Breast epithelium (tissue), 4 donors: ENCODE data around the gene PASK. TPM values are rescaled to one million over a fixed set of nuclear protein-coding genes. Genes with fewer than 3 reads are reported as not detected.

Experiments used
- DNase-seq, 2 donors: peaks; one replicate each; pipeline ENCODE4 v3.0.0-alpha.2; 2019; ENCODE audit warnings: low spot score in 2 of 2
- H3K27ac ChIP-seq, 2 donors: fragments of 200-600 bp; sonication (generic) in 1 of 2; one replicate each; pipeline ENCODE4 v1.5.1; 2016 to 2019; ENCODE audit warnings: mild to moderate bottlenecking in 1 of 2
- H3K27me3 ChIP-seq, 2 donors: fragments of 200-600 bp; sonication (generic) in 1 of 2; one replicate each; pipeline versions ENCODE4 v1.5.1 to v1.6.0; 2017 to 2019; ENCODE audit warnings: control low read depth in 1 of 2, mild to moderate bottlenecking in 1 of 2
- H3K36me3 ChIP-seq: fragments of 200-600 bp; one replicate; pipeline ENCODE4 v1.5.1; 2019
- H3K4me1 ChIP-seq, 2 donors: fragments of 200-600 bp; sonication (generic); one replicate each; pipeline ENCODE4 v1.5.1; 2016 to 2019; ENCODE audit warnings: control low read depth in 1 of 2
- H3K4me3 ChIP-seq, 3 donors: fragments of 200-600 bp; sonication (generic); 1 replicate in 2 of 3; 2 replicates in 1 of 3; pipeline ENCODE4 v1.5.1; 2016 to 2019; ENCODE audit warnings: mild to moderate bottlenecking in 3 of 3, moderate library complexity in 2 of 3
- H3K9me3 ChIP-seq, 2 donors: fragments of 200-600 bp; sonication (generic) in 1 of 2; one replicate each; pipeline ENCODE4 v1.5.1; 2016 to 2019; ENCODE audit warnings: control low read depth in 1 of 2
- POLR2A ChIP-seq: fragments of 450-650 bp; IDR thresholded peaks from one replicate; pipeline ENCODE4 v1.6.1; 2016; ENCODE audit warnings: antibody characterized with exemption, mild to moderate bottlenecking, moderate library complexity
- POLR2AphosphoS5 ChIP-seq, 3 donors: sonication (generic); formaldehyde crosslinking; IDR thresholded peaks; one replicate each; pipeline ENCODE4 v1.6.1; 2017; ENCODE audit warnings: antibody characterized with exemption in 3 of 3
- intact Hi-C: fragments of 100-400 bp; cut with DNase I; formaldehyde crosslinking; loops from one replicate; pipeline ENCODE4 v1.15.1; 2023; ENCODE audit warnings: low total_unique reads
- total RNA-seq, 3 donors: library from RNA; depleted of rRNA; stranded (reverse); fragments of >200 nt; gene quantifications; one replicate each; pipeline ENCODE4 v1.1.0, GENCODE V29; 2016
- TF ChIP-seq, protein P1 (sequence below), 3 donors: fragments of 450-650 bp; IDR thresholded peaks; one replicate each; pipeline ENCODE4 v1.5.1; 2016 to 2017; ENCODE audit warnings: antibody characterized with exemption in 3 of 3, mild to moderate bottlenecking in 3 of 3, moderate library complexity in 3 of 3

PASK gene
- total RNA-seq, 3 donors from 2014 or later, result 4.3 to 7.3 (median 6.6) TPM

DNA sequence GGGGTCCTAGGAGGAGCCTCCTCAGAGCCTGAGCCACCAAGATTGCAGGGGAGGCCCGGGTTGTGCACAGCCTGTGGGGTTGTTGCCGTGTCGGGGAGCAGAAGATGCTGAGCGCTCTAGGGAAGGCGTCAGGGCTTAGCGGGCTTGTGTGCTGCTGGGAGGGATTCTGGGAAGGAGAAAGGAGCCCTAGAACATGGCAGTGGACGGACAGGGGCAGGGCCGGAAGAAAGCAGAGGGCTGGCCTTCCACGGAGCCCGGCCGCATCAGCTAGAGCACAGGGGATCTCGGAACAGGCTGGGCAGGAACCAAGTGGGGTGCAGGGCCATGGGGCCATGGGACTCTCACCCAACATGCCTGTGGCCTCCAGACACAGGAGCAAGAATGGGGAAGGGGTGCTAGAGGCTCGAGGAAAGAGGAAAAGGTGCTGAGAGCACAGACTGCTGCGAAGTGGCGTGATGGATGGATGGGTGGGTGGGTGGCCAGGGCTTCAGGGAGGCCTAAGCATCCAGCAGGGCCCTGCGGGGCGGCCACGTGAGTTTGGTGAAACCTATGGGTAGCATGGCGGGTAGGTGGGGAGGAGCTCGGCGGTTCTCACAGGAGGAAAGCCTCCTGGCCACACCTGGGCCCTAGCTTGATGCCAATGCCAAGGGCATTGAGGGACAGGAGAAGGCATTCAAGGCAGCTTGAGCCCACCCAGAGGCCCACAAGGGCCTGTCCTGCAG is 82.9 kb downstream of the PASK start:
- Histone ChIP-seq H3K4me3 (no peak overlapping the region), H3K27me3 (no peaks in the 10 kb centered on the region), H3K27ac (no peak overlapping the region), H3K9me3 (no peaks in the 10 kb centered on the region), H3K36me3 (no peaks in the 10 kb centered on the region), H3K4me1 (peaks cover 0 to 8% of the 10 kb centered on the region in 2 donors)
- TF ChIP-seq POLR2AphosphoS5 (IDR thresholded peaks at IDR 0.05), result no peak
- TF ChIP-seq, protein P1, sequence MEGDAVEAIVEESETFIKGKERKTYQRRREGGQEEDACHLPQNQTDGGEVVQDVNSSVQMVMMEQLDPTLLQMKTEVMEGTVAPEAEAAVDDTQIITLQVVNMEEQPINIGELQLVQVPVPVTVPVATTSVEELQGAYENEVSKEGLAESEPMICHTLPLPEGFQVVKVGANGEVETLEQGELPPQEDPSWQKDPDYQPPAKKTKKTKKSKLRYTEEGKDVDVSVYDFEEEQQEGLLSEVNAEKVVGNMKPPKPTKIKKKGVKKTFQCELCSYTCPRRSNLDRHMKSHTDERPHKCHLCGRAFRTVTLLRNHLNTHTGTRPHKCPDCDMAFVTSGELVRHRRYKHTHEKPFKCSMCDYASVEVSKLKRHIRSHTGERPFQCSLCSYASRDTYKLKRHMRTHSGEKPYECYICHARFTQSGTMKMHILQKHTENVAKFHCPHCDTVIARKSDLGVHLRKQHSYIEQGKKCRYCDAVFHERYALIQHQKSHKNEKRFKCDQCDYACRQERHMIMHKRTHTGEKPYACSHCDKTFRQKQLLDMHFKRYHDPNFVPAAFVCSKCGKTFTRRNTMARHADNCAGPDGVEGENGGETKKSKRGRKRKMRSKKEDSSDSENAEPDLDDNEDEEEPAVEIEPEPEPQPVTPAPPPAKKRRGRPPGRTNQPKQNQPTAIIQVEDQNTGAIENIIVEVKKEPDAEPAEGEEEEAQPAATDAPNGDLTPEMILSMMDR (IDR thresholded peaks at IDR 0.05), result no peak
- TF ChIP-seq POLR2A, result no peak
- intact Hi-C loops, result no loop called here
- DNase-seq, result no peak

DNA sequence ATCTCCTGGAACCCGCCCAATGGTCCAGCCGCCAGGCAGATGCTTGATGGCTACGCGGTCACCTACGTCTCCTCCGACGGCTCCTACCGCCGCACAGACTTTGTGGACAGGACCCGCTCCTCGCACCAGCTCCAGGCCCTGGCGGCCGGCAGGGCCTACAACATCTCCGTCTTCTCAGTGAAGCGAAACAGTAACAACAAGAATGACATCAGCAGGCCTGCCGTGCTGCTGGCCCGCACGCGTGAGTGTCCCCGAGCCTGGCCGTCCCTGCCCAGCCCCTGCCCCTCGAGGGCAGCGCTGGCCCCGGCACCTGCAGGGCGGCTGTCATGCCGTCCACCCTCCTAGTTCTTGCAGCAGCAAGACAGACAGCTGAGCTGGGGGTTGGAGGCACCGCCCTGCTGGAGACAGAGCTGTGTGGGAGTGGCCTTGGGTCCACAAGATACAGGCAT is 83.9 kb downstream of the PASK start:
- Histone ChIP-seq H3K27me3 (no peaks in the 10 kb centered on the region), H3K4me1 (peaks cover 0 to 8% of the 10 kb centered on the region in 2 donors), H3K9me3 (no peaks in the 10 kb centered on the region), H3K27ac (no peak overlapping the region), H3K36me3 (no peaks in the 10 kb centered on the region), H3K4me3 (no peak overlapping the region)
- intact Hi-C loops, result no loop called here
- DNase-seq, result peak in 1 of 2 donors; percentile 16
- TF ChIP-seq POLR2AphosphoS5 (IDR thresholded peaks at IDR 0.05) (no peak), POLR2A (no peak)
- TF ChIP-seq, protein P1 (IDR thresholded peaks at IDR 0.05), result no peak

DNA sequence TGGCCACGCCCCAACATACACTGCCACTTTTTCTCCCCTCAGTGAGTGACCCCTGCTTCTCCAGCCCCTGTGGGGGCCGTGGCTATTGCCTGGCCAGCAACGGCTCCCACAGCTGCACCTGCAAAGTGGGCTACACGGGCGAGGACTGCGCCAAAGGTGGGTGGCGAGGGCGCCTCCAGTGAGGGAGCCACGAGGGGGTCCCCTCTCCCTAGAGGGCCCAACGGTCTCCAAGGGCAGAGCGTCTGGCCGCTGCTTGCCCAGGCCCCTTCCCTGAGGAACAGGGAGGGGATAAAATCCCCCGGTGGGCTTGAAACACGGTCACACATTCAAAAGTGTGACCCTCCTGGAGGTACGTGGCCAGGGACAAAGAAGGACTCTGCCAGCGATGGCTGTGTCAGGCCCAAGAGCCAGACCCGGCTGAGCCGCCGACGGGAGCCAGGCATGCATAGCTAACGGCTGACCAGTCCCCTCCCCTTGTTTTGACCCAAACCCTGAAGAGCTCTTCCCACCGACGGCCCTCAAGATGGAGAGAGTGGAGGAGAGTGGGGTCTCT is 84.4 kb downstream of the PASK start:
- TF ChIP-seq POLR2AphosphoS5 (IDR thresholded peaks at IDR 0.05) (no peak), POLR2A (no peak)
- TF ChIP-seq, protein P1 (IDR thresholded peaks at IDR 0.05), result no peak
- Histone ChIP-seq H3K4me3 (no peak overlapping the region), H3K27ac (peak overlapping the region in 1 of 2 donors; percentile 58), H3K36me3 (no peaks in the 10 kb centered on the region), H3K4me1 (peaks cover 0 to 8% of the 10 kb centered on the region in 2 donors), H3K9me3 (no peaks in the 10 kb centered on the region), H3K27me3 (no peaks in the 10 kb centered on the region)
- intact Hi-C loops, result no loop called here
- DNase-seq, result peak in 1 of 2 donors; percentile 15

DNA sequence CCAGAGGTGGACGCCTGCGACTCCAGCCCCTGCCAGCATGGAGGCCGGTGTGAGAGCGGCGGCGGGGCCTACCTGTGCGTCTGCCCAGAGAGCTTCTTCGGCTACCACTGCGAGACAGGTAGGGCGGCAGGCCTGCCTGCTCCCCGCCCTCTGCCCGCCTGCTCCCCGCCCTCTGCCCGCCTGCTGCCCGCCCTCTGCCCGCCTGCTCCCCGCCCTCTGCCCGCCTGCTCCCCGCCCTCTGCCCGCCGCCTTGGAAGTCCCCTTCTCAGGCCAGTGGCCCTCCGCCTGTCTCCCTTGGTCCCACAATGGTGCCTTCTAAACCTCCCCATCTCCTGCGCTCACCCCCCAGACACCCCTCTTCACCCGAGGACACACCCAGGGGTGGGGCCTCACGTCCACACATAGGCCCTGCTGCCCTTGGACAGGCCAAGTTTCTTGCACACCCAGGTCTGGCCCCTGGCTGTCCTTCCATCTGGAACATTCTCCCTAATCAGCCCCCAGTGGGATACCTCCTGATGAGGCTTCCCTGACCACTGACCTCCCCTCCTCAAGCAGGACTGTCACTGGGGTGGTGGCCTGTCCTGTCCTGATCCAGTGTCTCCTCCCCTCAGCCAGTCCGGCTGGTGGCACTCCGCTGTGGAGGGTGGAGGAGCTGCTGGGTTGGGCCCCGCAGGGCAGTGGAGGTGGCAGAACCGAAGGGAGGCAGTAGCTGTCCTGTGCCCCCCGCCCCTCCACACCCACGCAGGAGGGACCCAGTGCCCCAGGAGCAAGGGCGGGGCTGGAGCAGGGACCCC is 85.1 kb downstream of the PASK start:
- intact Hi-C loops, result no loop called here
- no peaks in the 10 kb centered on the region for H3K9me3 ChIP-seq
- peaks cover 0 to 8% of the 10 kb centered on the region in 2 donors for H3K4me1 ChIP-seq
- TF ChIP-seq, protein P1 (IDR thresholded peaks at IDR 0.05), result no peak
- TF ChIP-seq POLR2AphosphoS5 (IDR thresholded peaks at IDR 0.05) (no peak), POLR2A (no peak)
- peak overlapping the region in 1 of 2 donors; percentile 82 for H3K27ac ChIP-seq
- DNase-seq, result peak in 1 of 2 donors; percentile 47
- H3K27me3 ChIP-seq, result no peaks in the 10 kb centered on the region
- no peaks in the 10 kb centered on the region for H3K36me3 ChIP-seq
- H3K4me3 ChIP-seq, result peak overlapping the region in 2 of 3 donors; percentile 49 to 65
